Erythroblast (primary cell): ENCODE measurements around the gene PCDH9.
"Not testable (repeated sequence)": the region's sequence is repeated elsewhere in the genome, so short reads cannot be mapped to it uniquely, and the experiment has no call there.

Source experiments
- GATA1 ChIP-seq: IDR thresholded peaks from 2 replicates; pipeline ENCODE4 v1.6.1; 2011; ENCODE audit warnings: low read depth, mild to moderate bottlenecking, control low read depth, low read length, moderate library complexity
- POLR2A ChIP-seq: IDR thresholded peaks from 2 replicates; pipeline ENCODE4 v1.6.1; 2011; ENCODE audit warnings: mild to moderate bottlenecking, low read length

- not testable (repeated sequence) for TF ChIP-seq POLR2A, GATA1
These were observed 133.2 kb downstream of the PCDH9 start for GRCh38 chr13:67096893-67097292.
